HG03108 (cell line): ENCODE data around the gene ZNF574.
"Not testable (repeated sequence)": the region's sequence is repeated elsewhere in the genome, so short reads cannot be mapped to it uniquely, and the experiment has no call there.

Source experiments
- ATAC-seq: cut with Tn5 transposase; IDR thresholded peaks from one replicate; pipeline ENCODE4 v1.9.1; 2021; ENCODE audit warnings: moderate library complexity; ENCODE audit not compliant: unreplicated experiment

Gene ZNF574

DNA sequence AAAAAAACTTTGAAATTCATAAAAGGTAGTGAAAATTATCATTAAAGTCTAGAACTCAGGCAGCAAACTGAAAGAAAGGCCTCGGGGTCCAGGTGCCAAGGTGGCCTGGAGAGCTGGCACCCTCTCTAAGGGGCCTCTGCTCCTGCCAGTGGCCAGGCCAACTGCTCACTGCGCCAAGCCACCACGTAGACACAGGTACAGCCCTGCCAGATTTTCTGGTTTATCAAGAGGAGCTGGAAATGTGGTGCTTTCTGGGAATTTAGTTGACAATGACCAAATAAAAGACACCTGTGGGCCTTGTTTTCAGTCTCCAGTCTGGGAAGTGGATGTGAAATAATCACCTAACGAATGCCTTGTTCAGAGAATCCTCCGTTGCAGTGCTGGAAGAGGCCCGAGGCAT, 22.8 kb downstream of the ZNF574 start:
- ATAC-seq, result no peak

DNA sequence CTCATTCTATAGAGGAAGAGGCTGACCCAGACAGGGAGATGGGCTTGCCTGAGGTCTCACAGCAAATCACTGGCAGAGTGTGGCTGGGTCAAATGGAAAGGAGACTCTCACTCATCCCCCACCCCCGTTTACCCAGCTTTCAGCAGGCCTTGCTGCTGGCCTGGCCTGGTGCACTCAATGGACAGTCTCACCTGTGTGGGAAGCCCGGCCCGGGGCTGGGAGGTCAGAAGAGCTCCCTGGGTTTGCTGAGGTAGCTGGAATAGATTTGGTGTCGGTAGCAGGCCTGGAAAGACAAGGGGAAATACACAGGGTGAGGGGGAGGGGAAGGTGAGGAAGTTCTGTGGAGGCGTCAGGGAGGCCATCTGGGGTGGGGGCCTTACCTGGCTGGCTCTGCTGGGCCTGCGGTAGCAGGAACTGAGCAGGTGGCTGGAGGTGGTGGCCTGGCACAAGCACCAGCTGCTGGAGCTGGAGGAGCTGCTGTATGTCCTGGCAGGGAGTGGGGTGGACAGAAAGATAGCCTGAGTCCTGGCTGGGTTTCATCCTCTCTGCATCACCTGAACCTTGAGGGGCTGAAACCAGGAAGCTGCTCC, 23.5 kb downstream of the ZNF574 start:
- no peak for ATAC-seq

DNA sequence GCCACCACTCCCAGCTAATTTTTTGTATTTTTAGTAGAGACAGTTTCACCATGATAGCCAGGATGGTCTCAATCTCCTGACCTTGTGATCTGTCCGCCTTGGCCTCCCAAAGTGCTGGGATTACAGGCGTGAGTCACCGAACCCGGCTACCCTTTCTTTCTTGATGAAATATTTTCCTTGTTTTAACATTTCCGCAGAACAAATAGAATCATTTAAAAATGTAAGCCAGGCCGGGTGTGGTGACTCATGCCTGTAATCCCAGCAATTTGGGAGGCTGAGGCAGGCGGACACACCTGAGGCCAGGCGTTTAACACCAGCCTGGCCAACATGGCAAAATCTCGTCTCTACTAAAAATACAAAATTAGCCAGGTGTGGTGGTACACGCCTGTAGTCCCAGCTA, 24.3 kb downstream of the ZNF574 start:
- not testable (repeated sequence) for ATAC-seq

DNA sequence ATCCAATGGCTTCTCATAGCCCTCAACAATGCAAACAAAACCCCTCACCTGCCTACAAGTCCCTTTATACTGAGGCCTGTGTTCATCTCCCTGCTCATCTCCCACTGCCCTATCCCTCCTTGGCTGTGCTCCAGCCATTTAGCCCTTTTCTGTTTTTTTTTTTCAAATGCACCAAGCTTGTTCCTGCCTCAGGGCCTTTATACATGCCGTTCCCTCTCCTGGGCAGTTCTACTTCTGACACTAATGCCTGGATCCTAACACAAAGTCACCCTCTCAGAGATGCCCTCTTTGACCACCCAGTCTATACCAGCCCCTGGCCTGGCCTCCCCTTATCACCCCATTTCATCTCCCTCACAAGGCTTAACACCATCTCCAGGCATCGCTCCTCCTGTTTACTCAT, 26.9 kb downstream of the ZNF574 start:
- ATAC-seq, result no peak

DNA sequence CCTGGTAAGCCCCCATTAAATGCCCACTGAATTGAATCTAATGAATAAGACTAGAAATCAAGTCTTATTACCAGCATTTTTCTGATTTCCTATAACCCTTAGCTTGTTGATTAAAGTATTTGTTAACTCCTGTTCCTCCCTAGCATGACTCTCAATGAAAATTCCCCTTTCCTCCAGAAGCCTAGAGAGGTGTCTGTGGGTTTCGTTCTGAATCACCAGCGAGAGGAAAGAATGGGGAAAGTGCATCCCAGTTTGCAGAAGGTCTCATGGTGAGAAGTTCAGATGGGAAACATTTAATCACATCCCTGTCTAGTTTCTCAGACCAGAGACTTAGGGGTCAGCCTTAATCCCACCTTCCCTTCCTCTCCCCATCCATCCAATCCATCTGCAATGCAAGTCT, 29.4 kb downstream of the ZNF574 start:
- ATAC-seq, result no peak

DNA sequence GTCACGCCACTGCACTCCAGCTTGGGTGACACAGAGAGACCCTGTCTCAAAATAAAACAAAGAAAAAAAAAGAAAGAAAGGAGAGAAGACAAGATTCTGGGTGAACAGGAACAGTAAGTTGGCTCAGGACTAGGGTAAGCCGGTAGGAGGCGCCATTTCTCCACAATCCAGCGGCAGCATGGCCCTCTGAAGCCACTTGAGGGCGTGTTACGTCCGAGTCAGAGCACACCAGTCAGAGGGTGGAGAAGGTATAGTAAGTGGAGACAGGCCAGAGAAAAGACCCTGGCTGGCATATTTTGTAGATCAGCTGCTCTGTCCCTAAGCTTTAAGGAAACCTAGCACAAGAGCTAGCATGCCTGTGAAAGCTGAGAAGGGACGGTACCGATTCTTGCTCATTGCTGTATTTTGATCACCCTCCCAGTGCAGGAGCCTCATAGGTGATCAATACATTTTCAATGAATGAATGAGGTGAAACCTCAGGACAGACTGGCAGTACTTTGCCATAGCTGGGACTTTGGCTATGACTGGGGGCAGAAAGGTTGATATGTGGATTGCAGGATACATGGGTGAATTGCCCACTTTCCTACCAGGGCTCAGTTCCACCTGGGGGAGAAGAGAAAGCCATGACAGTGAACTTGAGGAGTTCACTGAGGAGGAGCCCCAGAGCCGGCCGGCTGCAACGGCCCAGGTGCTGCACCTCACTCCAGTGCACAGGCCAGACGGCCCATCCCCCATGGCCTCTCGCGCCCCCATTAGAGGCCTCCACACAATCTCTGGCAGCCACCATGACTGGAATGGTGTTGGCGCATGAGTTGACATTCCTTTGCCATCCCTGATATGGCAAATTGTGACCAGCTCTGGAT, 32.8 kb downstream of the ZNF574 start:
- ATAC-seq, result peak; percentile 68

DNA sequence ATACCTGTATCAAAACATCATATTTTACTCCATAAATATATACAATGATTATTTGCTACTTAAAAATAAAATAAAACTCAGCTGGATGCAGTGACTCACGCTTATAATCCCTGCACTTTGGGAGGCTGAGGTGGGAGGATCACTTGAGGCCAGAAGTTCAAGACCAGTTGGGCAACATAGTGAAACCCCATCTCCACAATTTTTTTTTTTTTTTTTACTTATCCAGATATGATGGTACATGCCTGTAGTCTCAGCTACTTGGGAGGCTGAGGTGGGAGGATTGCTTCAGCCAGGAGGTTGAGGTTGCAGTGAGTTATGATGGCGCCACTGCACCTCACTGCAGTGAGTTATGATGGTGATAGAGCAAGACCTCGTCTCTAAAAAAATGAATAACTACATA, 33.9 kb downstream of the ZNF574 start:
- ATAC-seq, result no peak

DNA sequence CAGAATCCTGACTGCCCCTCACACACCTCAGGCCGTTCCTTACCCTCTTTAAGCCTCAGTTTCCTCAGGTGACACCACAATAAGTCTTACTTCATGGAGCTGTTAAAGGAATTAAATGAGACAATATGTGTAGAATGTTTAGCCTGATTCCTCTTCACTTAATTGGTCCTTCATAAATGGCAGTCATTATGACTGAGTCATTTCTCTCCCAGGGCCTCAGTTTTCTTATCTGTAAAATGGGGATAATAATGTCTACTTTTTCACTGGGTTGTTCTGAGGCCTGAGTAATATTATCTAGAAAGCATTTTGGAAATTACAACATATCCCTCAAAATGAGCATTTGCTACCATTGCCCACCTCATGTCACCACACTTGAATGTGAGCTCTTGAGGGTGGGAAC, 34.7 kb downstream of the ZNF574 start:
- no peak for ATAC-seq

DNA sequence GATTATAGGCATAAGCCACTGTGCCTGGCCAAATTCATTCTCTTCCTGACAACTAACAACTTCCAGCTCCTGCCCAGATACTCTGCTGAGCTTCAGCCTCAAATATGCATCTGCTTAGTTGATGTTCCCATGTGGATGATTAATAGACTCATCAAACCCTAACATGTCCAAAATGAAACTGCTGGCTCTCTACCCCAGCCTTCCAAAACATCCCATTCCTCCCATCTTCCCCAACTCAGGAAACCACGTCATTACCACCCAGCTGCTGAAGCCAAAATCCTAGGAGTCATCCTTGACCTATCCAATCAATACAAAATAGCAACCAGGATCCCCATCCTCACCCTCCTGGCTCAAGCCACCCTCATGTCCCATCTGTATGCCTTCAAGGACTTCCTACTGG, 35.4 kb downstream of the ZNF574 start:
- no peak for ATAC-seq

DNA sequence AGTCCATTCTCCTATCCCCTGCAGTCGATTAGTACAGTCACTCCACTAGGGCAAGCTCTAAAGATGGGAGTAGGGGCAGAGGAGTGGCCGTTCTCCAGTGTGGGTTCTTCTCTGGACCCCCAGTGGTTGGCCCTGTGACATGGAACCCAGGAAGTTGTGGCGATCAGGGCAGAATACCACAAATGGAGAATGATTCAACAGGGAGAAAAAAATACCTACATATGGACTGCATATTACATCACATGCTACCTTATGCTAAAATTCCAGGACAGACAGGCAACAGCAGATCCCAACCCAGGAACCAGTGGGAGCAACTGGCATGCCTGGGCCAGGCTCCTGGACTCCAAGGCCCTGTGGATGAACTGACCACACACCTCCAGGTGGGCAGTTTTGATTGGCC, 35.8 kb downstream of the ZNF574 start:
- no peak for ATAC-seq

DNA sequence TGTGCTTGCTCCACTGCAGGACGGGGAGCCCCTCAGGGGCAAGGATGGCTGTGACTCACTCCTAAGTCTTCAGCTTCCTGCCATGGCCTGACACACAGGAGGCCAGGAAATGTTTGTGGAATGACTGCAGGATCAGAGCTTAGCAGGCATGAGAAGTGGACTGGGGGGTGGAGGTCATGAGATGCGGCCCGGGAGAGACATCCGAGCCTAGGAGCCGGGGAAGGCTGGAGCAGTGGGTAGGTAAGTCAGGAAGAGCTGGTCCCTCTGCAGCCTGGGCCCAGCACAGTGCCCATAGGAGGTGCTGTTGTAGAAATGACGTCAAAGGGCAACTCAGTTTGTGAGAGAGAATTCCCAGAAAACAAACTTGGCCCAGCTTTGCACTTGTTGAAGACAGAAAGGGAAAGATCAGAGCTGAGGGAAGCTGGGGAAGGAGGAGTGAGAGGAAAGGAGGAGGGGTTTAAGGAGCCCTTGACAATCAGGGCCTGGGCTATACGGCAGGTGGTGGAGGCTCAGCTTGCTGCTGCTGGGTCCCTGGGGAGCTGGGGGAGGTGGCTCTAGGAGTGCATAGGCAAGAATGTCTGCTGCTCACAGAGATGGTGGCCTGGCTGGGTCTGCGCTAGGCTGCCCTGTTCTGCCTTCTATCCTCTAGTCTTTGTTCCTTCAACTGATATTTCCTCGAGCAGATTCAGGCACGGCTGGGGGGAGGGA, 37.8 kb downstream of the ZNF574 start:
- no peak for ATAC-seq

DNA sequence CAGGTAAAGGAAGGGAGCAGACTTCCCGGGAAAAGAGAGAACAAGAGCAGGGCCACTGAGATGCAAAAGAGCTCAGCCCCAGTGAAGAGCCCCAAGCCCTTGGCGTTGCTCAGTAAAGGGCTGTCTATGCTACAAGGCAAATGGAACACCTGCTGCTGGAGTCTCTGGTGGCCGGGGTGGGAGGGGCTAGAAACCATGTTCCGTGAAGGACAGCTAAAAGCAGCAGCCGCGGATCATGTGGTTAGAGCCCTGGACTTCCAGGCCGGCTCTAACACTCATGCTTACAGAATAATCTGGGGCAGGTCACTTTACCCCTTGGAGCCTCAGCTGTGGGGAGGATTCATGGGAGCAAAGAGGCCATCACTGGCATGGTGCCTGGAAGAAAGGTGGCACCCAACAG, 38.4 kb downstream of the ZNF574 start:
- ATAC-seq, result no peak

DNA sequence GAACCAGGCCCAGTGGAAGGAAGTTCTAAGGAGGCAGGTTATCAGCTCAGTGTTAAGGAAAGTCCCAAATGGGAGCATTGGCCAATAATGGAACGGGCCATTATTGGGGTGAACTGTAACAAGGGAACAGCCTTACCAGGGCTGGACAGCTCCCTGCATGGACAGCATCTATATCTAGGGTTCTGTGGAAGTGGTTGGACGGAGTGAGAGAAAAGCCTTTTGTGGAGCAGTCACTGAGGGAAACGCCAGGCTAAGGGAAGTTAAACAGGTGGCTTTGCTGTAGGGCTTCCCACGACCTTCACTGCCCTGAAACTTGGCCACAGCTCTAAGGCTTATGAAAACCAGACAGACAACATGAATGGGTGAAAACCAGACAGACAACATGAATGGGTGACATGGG, 39.3 kb downstream of the ZNF574 start:
- no peak for ATAC-seq

DNA sequence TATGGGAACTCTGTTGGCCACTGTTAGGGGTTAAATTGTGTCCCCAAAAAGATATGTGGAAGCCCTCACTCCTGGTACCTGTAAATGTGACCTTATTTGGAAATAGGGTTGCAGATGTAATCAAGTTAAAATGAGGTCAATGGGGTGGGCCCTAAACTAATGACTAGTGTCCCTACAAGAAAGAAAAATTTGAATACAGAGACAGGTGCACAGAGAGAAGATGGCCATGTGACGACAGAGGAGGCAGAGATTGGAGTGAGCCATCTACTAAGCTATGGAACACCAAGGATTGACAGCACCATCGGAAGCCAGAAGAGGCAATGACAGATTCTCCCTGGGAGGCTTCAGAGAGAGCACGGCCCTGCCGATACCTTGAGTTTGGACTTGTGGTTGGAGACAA, 39.7 kb downstream of the ZNF574 start:
- ATAC-seq, result no peak

DNA sequence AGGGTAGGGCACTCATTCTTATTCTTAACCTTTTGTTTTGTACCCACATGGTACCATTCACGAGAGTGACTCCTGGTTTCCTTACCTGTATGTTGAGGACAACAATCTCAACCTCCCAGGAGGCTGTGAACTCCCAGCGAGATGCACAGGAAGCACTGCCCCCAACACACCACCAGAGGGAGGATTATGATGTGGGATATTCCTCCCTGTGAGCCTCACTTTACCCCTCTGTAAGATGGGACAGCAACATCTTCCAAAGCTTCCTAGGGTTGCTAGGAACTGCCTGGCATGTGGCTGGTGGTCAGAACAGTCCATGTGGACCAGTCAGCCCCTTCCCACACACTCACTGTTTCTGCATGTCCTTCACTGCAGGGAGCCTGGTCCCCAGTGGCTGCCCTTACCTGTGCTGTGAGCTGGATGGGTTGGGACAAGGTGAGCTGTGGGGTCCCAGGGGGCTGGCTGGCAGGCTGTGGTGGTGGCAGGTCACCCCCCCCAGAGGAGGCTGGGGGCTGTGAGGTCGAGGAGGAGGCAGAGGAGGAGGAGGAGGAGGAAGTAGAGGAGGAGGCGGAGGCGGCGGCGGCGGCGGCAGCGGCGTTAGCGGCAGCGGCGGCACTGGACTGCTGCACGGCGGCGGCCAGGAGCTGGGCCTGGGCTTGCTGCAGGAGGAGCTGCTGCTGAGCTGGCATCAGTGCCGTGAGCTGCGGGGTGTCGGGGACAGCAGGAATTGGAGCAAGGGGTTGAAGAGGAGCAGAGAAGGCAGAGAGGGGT, 40.5 kb downstream of the ZNF574 start:
- ATAC-seq, result no peak

DNA sequence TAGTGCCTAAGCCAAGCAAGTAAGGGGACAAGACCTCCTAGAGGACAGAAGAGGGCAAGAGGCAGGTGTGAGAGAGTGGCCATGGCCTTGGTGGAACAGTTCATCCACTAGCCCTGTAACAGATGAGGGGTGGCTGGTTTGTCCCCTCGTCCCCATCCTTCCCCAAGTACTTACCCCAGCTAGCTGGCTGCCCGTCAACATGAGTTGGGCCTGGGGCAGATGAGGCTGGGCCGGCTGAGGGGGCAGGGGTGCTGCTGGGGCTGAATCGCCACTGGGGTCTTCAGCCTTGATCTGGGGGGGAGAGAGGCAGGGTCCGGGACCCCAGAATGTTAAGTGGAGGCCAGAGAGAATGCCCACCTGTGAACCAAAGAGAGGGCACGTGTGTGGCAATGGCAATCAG, 41.1 kb downstream of the ZNF574 start:
- ATAC-seq, result no peak

DNA sequence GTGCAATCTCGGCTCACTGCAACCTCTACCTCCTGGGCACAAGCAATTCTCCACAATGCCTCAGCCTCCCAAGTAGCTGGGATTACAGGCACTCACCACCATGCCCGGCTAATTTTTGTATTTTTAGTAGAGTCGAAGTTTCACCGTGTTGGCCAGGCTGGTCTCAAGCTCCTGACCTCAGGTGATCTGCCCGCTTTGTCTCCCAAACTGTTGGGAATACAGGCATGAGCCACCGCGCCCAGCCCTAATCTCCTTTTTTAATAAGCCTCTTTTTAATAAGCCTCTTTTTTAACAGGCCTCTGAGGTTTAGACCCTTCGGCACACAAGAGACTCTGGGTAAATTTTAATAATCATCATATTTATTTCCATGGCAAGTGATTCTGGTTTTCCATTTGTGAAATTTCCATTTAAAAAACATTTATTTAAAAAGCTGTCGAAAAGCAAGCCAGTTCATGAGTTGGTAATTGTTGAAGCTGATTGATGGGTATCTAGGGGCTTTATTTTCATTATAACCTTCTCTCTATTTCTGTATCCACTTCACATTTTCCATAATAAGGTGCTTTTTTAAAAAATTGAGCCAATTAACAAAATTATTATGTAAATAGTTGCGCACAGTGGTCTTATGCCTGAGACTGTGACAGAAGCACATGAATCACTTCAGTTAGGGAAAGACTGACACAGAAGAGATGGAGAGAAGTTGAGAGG, 44.5 kb downstream of the ZNF574 start:
- ATAC-seq, result no peak

DNA sequence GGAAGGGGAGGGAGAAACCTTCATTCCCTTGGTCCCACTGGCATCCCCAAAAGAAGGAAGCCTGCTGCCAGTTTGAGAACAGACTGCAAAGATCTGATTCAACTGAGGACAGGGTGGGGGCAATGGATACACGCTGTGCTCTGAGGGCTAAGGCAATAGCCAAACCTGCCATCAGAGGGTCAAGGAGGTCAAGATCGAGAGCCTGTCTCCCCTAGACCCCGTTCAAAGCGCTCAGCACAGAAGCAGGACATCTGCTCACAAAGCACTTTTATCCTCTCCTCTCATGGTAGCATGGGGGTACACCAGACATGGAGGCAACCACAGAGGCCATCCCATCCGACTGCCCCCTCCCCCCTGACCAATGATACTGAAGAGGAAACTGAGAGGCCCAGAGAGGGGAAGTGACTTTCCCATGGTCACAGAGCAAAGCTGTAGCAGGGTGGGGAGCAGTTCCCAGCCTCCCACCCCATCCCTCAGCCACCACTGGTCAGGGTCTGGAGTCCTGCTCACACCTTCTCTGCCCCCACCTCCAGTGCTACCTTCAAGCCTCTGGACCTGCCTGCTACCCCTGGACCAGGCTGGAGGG, 45.2 kb downstream of the ZNF574 start:
- ATAC-seq, result no peak

DNA sequence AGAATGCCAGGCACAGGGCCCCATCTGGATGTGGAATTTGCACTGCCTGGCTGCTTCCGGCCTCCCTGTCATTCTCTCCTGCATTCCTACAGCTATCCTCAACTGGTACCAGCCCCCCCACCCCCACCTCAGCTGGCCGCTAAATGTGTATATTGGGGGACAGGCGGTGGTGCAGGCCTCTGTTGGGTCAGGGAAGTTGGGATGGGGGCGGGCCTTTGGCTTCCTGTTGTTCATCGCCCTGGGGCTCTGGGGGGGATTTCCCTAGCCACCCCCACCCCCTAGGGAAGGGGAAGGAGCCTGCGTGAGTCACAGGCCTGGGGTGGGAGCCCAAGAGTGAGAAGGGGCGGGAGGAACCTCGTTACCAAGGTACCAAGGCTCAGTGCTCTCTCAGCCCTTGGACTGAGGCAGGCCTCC, 45.7 kb downstream of the ZNF574 start:
- ATAC-seq, result no peak
